ENCODE results near the gene ADAM10.

ADAM10 gene

DNA sequence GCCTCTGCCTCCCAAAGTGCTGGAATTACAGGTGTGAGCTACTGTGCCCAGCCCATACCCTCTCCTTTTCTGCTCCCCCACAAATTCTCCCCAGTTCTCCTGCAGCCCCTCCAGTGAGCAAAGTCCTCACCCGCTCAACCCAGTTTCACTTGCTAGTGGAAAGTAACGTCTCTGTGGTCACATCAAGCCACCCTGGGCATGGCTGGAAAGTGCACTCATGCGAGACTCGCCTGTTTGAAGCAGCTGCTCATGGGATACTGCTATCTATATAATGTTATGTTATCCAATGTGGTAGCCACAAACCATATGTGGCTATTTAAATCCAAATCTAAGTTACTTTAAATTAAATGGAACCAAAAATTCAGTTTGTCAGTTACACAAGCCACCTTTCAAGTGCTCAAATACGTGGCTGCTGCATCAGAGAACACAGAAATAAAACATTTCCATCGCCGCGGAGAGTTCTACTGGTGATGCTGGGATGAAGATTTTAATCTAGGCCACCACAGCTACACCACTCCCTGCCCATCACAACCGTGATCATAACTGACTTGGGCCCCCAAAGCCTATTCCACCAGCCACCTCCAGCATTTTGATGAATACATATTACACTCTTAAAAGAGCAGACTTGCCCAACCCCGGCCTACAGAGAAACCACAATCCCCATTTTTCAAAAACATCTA lies 198.3 kb downstream of the ADAM10 start:
- Histone ChIP-seq H3K4me3 (ENCODE audit: low read length) (no peak overlapping the region), H3K9me3 (ENCODE audit: low read length) (no peaks in the 10 kb centered on the region), H2AFZ (ENCODE audit: low read depth, low read length) (no peak overlapping the region), H3K36me3 (ENCODE audit: insufficient read depth, low read length) (no peaks in the 10 kb centered on the region), H3K4me1 (ENCODE audit: insufficient read depth, low read length) (no peaks in the 10 kb centered on the region), H3K27me3 (ENCODE audit: insufficient read depth, low read length) (no peaks in the 10 kb centered on the region)

DNA sequence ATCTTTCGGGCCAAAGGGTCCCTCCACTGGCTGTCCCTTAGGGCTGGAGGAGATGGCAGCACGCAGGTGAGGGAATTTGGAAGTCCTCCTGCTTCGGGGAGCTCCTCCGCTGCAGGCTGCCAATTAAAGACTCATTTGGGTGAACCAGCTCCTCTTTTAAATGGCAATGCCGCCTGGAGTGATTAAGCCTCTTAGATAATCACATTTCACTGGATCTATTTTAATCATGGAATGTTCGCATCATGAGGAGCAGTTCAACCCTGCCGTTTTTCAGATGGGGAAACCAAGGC lies 199.8 kb downstream of the ADAM10 start:
- Histone ChIP-seq H3K4me3 (ENCODE audit: low read length) (no peak overlapping the region), H3K9me3 (ENCODE audit: low read length) (no peaks in the 10 kb centered on the region), H3K27me3 (ENCODE audit: insufficient read depth, low read length) (no peaks in the 10 kb centered on the region), H3K36me3 (ENCODE audit: insufficient read depth, low read length) (no peaks in the 10 kb centered on the region), H3K4me1 (ENCODE audit: insufficient read depth, low read length) (no peaks in the 10 kb centered on the region), H2AFZ (ENCODE audit: low read depth, low read length) (no peak overlapping the region)

DNA sequence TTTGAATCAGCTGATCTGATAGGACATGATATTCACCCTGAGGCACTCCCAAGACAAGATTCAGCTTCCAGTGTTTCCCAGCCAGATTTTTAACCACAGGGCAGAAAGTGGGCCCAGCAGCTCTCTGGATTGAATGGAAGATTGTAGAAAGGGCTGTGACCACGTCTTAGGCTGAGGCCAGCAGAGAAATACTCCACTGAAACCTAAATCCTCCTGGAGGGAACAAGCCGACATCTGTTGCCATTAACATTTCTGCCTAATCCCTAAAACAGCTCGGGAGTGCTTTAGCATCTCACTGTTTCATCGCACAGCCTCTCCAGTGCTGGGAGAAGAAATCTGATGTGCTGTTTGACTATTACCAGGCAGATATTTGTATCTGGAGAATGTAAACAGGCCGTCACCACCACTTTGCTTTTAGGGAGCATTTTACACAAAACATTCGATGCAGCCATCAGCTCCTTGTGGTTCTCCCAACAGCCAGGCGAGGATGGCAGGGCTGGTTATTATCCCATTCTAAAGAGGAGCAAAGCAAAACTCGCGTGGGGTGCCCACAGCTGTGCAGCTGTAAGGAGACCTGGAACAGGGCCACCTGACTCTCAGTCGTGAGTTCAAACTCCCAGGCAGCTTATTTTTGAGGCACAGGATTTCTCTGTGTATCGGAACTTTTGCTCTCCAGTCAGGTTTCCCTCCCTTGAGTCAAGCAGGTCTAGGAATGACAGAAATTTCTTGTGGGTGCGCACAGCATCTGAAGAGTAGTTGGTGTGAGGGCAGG lies 200.3 kb downstream of the ADAM10 start:
- Histone ChIP-seq H3K27me3 (ENCODE audit: insufficient read depth, low read length) (no peaks in the 10 kb centered on the region), H3K36me3 (ENCODE audit: insufficient read depth, low read length) (no peaks in the 10 kb centered on the region), H2AFZ (ENCODE audit: low read depth, low read length) (no peak overlapping the region), H3K4me3 (ENCODE audit: low read length) (no peak overlapping the region), H3K4me1 (ENCODE audit: insufficient read depth, low read length) (no peaks in the 10 kb centered on the region), H3K9me3 (ENCODE audit: low read length) (no peaks in the 10 kb centered on the region)

DNA sequence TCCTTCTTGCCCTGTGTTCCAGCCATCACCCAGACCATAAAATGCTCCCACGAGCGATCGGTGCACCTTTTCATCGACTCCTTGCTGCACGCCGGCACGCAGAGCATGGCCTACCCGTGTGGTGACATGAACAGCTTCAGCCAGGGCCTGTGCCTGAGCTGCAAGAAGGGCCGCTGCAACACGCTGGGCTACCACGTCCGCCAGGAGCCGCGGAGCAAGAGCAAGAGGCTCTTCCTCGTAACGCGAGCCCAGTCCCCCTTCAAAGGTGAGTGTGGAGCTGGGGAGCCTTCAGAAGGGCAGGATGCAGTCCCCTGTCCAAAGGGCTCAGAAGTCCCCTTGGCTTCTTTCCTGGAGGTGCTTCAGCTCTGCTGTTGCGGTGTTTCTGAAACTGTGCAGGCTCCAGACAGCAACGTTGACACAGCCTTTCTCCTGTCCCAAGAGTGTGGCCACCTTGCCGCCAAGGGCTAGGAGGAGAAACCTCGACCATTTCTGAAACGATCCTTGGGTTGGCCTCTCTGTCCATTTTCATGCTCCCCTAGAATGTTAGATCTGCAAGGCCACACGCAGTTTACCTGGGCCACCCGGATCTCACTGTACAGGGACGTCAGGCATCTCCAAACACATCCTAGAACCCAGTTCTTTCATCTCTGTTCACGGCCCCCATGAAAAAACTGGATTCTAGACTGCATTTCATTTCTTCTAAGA lies 201.0 kb downstream of the ADAM10 start:
- H2AFZ ChIP-seq (ENCODE audit: low read depth, low read length) = no peak overlapping the region
- no peaks in the 10 kb centered on the region for H3K4me1 ChIP-seq (ENCODE audit: insufficient read depth, low read length)
- H3K4me3 ChIP-seq (ENCODE audit: low read length) = no peak overlapping the region

DNA sequence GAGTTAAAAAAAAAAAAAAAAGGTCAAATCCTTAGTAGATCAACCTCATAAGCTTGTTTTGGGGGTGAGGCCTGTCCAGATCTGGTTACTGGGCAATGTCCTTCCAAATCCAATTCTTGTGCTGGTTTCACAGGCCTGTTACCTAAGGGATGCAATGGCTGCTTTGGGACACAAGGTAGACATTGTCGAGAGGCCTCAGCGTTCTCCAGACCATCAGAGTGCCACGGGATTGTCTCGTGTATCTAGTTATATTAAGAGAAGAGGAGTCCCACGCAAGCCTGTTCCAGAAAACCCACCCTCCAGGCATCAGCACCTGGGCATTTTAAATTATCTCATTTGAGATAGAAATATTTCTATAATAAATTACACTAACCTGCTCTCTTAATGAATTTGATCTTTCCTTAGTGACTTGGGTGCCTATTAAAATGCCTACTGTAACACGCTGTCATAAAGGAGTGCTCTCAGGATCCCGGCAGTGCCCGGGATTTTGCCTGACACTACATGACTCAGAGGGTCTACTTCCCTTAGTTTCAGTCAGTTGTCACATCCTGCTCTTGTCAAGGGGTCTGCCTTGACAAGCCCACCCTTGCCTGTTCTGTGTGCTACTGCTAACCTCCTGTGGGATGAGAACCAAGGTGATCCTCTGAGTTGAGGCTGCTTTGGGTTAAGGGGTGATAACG lies 201.7 kb downstream of the ADAM10 start:
- Histone ChIP-seq H3K9me3 (ENCODE audit: low read length) (no peaks in the 10 kb centered on the region), H3K36me3 (ENCODE audit: insufficient read depth, low read length) (no peaks in the 10 kb centered on the region), H3K4me1 (ENCODE audit: insufficient read depth, low read length) (no peaks in the 10 kb centered on the region), H2AFZ (ENCODE audit: low read depth, low read length) (no peak overlapping the region), H3K4me3 (ENCODE audit: low read length) (no peak overlapping the region), H3K27me3 (ENCODE audit: insufficient read depth, low read length) (no peaks in the 10 kb centered on the region)

More for the DNA sequence above, 201.0 kb downstream of the ADAM10 start:
- Histone ChIP-seq H3K9me3 (ENCODE audit: low read length) (no peaks in the 10 kb centered on the region), H3K36me3 (ENCODE audit: insufficient read depth, low read length) (no peaks in the 10 kb centered on the region), H3K27me3 (ENCODE audit: insufficient read depth, low read length) (no peaks in the 10 kb centered on the region)

DNA sequence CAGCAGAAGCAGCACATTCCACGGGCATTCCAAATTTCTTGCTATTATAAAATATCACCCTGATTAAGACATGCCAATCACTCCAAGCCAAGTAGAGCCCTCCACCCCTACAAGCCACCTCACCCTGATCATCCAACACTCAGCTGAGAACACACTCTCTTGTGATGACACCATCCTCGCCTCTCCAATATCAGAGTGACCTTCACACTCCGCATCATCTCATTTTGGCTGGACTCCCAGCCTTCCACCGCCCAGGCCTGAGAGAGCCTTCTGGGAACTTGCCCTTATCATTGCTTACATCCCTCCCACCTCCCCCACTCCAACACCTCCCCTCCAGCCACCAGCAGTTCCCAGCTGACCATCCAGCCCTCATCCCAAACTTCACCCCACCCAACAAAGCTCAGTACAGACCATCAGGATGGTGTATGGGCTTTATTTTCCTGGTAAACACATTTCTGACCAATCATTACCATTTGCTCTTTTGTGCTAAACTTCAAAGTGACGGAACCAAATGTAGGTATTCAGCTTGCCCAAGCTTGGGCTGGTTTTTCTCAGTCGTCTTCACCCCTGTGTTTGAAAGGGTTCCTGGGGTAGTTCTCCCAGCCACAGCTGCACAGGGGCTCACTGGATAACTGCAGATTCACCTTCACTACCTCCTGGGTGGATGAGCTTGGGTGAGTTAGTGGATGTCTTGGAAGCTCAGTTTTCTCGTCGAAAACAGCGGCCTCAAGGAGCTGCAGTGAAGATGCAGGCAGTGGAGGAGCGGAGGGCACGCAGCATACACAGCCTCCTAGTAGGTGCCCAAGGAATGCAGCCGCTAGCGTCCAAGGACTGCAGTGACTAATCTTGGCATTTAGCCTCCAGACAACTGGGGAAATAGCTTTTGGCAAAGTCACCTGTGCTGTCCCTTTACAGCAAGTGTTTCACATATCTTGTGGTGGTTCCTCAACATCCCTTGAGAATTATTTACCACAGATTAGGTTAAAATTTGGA lies 202.6 kb downstream of the ADAM10 start:
- Histone ChIP-seq H3K36me3 (ENCODE audit: insufficient read depth, low read length) (no peaks in the 10 kb centered on the region), H3K4me1 (ENCODE audit: insufficient read depth, low read length) (no peaks in the 10 kb centered on the region), H3K27me3 (ENCODE audit: insufficient read depth, low read length) (peaks cover under 1% of the 10 kb centered on the region), H2AFZ (ENCODE audit: low read depth, low read length) (no peak overlapping the region), H3K9me3 (ENCODE audit: low read length) (no peaks in the 10 kb centered on the region), H3K4me3 (ENCODE audit: low read length) (no peak overlapping the region)

DNA sequence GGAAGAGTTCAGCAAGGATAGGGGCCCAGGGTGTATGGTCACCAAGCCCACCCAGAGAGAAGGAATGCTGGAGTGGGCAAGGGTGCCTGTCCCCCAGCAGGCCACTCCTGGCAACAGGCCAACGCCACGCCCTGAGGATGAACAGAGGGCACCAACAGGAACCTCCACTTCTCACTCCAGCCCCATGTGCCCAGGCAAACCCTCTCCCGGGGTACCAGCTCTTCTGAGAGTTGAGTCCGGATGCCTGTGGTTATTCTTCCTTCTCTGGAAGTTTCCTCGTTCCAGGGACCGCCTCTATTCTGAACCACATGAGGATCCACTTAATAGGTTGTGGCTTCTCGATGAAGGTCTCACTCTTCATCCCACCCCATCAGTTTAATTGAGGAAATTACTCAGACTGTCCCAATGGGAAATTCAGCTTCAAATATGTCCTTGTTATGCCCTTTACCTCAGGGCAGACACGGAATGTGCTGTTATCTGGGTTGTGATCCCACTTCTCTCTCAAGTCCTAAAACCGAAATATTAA lies 203.4 kb downstream of the ADAM10 start:
- Histone ChIP-seq H3K9me3 (ENCODE audit: low read length) (no peaks in the 10 kb centered on the region), H3K4me1 (ENCODE audit: insufficient read depth, low read length) (no peaks in the 10 kb centered on the region), H3K36me3 (ENCODE audit: insufficient read depth, low read length) (no peaks in the 10 kb centered on the region), H3K27me3 (ENCODE audit: insufficient read depth, low read length) (peaks cover 2% of the 10 kb centered on the region), H2AFZ (ENCODE audit: low read depth, low read length) (no peak overlapping the region), H3K4me3 (ENCODE audit: low read length) (no peak overlapping the region)

DNA sequence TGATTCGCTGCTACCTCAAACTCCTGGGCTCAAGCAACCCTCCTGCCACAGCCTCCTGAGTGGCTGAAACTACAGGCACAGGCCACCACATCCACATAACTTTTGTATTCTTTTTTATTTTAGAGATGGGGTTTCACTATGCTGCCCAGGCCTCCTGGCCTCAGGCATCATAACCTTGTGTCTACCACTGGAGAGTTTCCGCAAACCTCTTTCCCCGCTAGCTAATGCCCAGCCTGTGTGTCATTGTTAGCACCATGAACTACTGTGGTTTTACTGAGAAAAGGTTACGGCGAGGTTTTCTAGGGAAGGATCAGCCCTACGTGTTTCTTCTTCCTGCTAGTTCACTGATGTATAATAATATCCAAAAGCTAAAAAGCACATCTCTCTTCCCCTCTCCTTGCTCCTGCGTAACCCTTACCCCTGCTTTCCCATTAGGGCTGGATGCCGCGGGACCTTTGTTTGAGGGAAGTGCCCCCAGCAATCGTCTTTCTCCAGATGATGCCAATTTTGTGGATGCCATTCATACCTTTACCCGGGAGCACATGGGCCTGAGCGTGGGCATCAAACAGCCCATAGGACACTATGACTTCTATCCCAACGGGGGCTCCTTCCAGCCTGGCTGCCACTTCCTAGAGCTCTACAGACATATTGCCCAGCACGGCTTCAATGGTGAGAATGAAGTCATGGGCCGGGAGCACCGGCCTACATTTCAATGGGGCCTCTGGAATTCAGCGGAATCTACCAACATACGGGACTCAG lies 204.0 kb downstream of the ADAM10 start:
- Histone ChIP-seq H2AFZ (ENCODE audit: low read depth, low read length) (no peak overlapping the region), H3K27me3 (ENCODE audit: insufficient read depth, low read length) (peaks cover 2% of the 10 kb centered on the region), H3K4me1 (ENCODE audit: insufficient read depth, low read length) (no peaks in the 10 kb centered on the region), H3K9me3 (ENCODE audit: low read length) (no peaks in the 10 kb centered on the region), H3K4me3 (ENCODE audit: low read length) (no peak overlapping the region), H3K36me3 (ENCODE audit: insufficient read depth, low read length) (no peaks in the 10 kb centered on the region)

DNA sequence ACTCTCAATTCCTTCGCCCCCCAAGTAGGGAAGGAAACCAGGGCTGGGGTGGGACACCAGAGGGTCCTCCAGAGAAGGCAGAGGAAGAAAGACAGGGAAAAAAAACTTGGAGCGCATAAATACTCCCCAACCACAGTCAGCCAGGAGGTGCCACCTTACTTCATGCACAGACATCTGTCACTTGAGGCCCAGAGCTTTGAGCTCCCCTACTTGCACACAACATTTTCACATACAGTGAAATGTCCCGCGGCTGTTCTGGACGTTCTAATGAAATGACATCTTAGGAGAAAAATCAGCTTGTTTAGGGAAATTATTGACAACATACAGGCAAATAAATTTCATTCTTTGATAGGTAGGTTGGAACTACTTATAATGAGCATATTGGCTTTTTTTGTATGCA lies 204.8 kb downstream of the ADAM10 start:
- Histone ChIP-seq H3K27me3 (ENCODE audit: insufficient read depth, low read length) (peaks cover 2% of the 10 kb centered on the region), H3K36me3 (ENCODE audit: insufficient read depth, low read length) (no peaks in the 10 kb centered on the region), H3K4me3 (ENCODE audit: low read length) (no peak overlapping the region), H3K4me1 (ENCODE audit: insufficient read depth, low read length) (no peaks in the 10 kb centered on the region), H3K9me3 (ENCODE audit: low read length) (no peaks in the 10 kb centered on the region), H2AFZ (ENCODE audit: low read depth, low read length) (no peak overlapping the region)

DNA sequence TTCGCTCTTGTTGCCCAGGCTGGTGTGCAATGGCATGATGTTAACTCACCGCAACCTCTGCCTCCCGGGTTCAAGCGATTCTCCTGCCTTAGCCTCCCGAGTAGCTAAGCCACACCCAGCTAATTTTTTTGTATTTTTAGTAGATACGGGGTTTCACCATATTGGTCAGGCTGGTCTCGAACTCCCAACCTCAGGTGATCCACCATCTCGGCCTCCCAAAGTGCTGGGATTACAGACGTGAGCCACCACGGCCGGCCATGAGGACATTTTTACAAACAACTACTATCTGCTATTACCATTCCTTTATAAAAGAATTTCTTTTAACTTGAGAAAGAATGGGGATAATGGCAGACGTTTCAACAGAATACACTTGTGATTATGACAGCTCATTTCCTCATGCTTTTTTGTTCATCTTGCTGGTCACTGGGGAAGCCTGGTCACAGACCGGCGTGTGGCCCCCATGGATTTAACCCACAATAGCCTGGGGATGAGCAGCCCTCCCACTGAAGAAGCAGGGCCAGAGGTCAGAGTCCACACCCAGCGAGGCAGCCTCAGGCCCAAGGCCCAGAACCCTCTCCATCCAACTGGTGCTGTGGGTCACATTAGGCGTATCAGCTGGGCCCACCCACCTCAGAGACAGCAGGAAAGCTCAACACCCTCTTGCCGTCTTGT lies 205.7 kb downstream of the ADAM10 start:
- Histone ChIP-seq H3K4me3 (ENCODE audit: low read length) (no peak overlapping the region), H2AFZ (ENCODE audit: low read depth, low read length) (no peak overlapping the region), H3K4me1 (ENCODE audit: insufficient read depth, low read length) (no peaks in the 10 kb centered on the region), H3K27me3 (ENCODE audit: insufficient read depth, low read length) (peaks cover 2% of the 10 kb centered on the region), H3K36me3 (ENCODE audit: insufficient read depth, low read length) (no peaks in the 10 kb centered on the region), H3K9me3 (ENCODE audit: low read length) (no peaks in the 10 kb centered on the region)

DNA sequence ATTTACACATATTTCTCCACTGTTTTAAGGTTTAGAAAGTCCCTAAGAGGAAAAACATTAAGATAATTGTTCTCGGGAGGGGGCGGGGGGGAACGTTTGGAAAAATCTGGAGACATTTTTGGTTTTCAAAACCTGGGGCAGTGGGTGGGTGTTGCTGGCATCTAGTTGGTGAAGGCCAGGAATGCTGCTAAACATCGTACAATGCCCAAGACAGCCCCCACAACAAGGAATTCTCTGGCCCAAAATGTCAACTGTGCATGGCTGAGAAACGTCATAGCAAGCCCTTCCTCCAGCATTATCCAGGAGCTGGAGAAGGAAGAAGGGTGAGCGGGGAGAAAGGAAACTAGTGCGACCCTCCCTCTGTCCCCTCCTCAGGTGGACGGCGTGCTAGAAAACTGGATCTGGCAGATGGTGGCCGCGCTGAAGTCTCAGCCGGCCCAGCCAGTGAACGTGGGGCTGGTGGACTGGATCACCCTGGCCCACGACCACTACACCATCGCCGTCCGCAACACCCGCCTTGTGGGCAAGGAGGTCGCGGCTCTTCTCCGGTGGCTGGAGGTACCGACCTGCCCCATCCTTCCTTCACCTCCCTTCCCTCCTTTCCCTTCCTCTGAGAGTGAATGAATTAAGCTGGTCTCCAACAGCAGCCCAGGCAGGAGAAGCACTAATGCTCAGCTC lies 208.0 kb downstream of the ADAM10 start:
- peaks cover 14% of the 10 kb centered on the region for H3K4me1 ChIP-seq (ENCODE audit: insufficient read depth, low read length)
- H3K4me3 ChIP-seq (ENCODE audit: low read length) = no peak overlapping the region
- H2AFZ ChIP-seq (ENCODE audit: low read depth, low read length) = no peak overlapping the region
- H3K9me3 ChIP-seq (ENCODE audit: low read length) = no peaks in the 10 kb centered on the region
- peaks cover 2% of the 10 kb centered on the region for H3K27me3 ChIP-seq (ENCODE audit: insufficient read depth, low read length)
- H3K36me3 ChIP-seq (ENCODE audit: insufficient read depth, low read length) = no peaks in the 10 kb centered on the region
